NAMALWA (cell line): ENCODE measurements around the gene SENP2.

Experiments used
- DNase-seq: peaks from one replicate; pipeline ENCODE4 v3.0.0-alpha.2; 2015; ENCODE audit warnings: low spot score

Gene SENP2

GRCh38 chr3:185680231-185680630 is 94.1 kb downstream of the SENP2 start:
- no peak for DNase-seq
